CD14-positive monocyte (primary cell): ENCODE measurements around the gene RPL38. TPM values are rescaled to one million over a fixed set of nuclear protein-coding genes. Genes with fewer than 3 reads are reported as not detected.

ENCODE experiments used
- DNase-seq, 3 donors: peaks; one replicate each; pipeline ENCODE4 v3.0.0-alpha.2; 2011 to 2022
- H2AFZ ChIP-seq: 2 replicates; pipeline ENCODE4 v1.6.0; 2012; ENCODE audit warnings: mild to moderate bottlenecking, low read depth, low read length, inconsistent platforms; ENCODE audit not compliant: insufficient read depth, poor library complexity, severe bottlenecking
- H3K27ac ChIP-seq, 2 donors: 1 replicate in 1 of 2; 2 replicates in 1 of 2; pipeline ENCODE4 v1.5.1; 2012 to 2013; ENCODE audit warnings: low read length in 2 of 2, control low read depth in 1 of 2, inconsistent platforms in 1 of 2, low read depth in 1 of 2, mild to moderate bottlenecking in 1 of 2
- H3K27me3 ChIP-seq, 2 donors: one replicate each; pipeline versions ENCODE4 v1.6.0 to v1.6.1; 2011 to 2013; ENCODE audit warnings: low read length in 2 of 2; ENCODE audit not compliant: control insufficient read depth in 2 of 2, insufficient read depth in 2 of 2
- H3K36me3 ChIP-seq, 2 donors: replicated peaks in 1 of 2; 1 replicate in 1 of 2; 2 replicates in 1 of 2; pipeline versions ENCODE4 v1.5.1 to v1.6.1; 2012 to 2013; ENCODE audit warnings: low read length in 2 of 2, control low read depth in 1 of 2, inconsistent platforms in 1 of 2, mild to moderate bottlenecking in 1 of 2; ENCODE audit not compliant: insufficient read depth in 2 of 2, control insufficient read depth in 1 of 2
- H3K4me1 ChIP-seq, 2 donors: 1 replicate in 1 of 2; 2 replicates in 1 of 2; pipeline versions ENCODE4 v1.5.1 to v1.6.1; 2012 to 2013; ENCODE audit warnings: low read length in 2 of 2, control low read depth in 1 of 2, inconsistent platforms in 1 of 2, mild to moderate bottlenecking in 1 of 2, moderate library complexity in 1 of 2; ENCODE audit not compliant: insufficient read depth in 2 of 2, control insufficient read depth in 1 of 2
- H3K4me2 ChIP-seq: replicated peaks from 2 replicates; pipeline ENCODE3; 2012; ENCODE audit warnings: low read length, moderate library complexity, mild to moderate bottlenecking; ENCODE audit not compliant: poor library complexity, severe bottlenecking; ENCODE audit errors: extremely low read depth
- H3K4me3 ChIP-seq, 3 experiments: fragments of 200-600 bp in 1 of 3; sonication (generic) in 1 of 3; replicated peaks in 1 of 3; 1 replicate in 2 of 3; 2 replicates in 1 of 3; pipeline ENCODE4 v1.5.1; 2011 to 2013; ENCODE audit warnings: low read length in 3 of 3, mild to moderate bottlenecking in 3 of 3, control low read depth in 2 of 3, low read depth in 2 of 3, inconsistent platforms in 1 of 3, moderate library complexity in 1 of 3
- H3K79me2 ChIP-seq: 2 replicates; pipeline ENCODE4 v1.6.0; 2012; ENCODE audit warnings: mild to moderate bottlenecking, control low read depth, inconsistent platforms, low read length, moderate library complexity; ENCODE audit not compliant: insufficient read depth
- H3K9ac ChIP-seq: 2 replicates; pipeline ENCODE4 v1.6.0; 2017; ENCODE audit warnings: low read length, mild to moderate bottlenecking; ENCODE audit not compliant: insufficient read depth, poor library complexity, severe bottlenecking
- H3K9me3 ChIP-seq, 2 donors: replicated peaks in 1 of 2; 1 replicate in 1 of 2; 2 replicates in 1 of 2; pipeline versions ENCODE4 v1.5.1 to v1.6.1; 2012 to 2013; ENCODE audit warnings: low read length in 2 of 2, control low read depth in 1 of 2; ENCODE audit not compliant: control insufficient read depth in 1 of 2, insufficient read depth in 1 of 2
- H4K20me1 ChIP-seq: 2 replicates; pipeline ENCODE4 v1.6.0; 2012; ENCODE audit warnings: mild to moderate bottlenecking, low read length, control low read depth, moderate library complexity; ENCODE audit not compliant: insufficient read depth
- H3K27ac Mint-ChIP-seq, 7 donors: one replicate each; pipeline ENCODE4 v1.8.0; 2020; ENCODE audit warnings: mild to moderate bottlenecking in 7 of 7, mixed read lengths in 7 of 7, moderate library complexity in 6 of 7, inconsistent platforms in 2 of 7
- H3K27me3 Mint-ChIP-seq, 3 donors: one replicate each; pipeline ENCODE4 v1.8.0; 2021 to 2022; ENCODE audit warnings: low read depth in 3 of 3, mild to moderate bottlenecking in 3 of 3, mixed read lengths in 3 of 3, moderate library complexity in 3 of 3, inconsistent platforms in 1 of 3
- H3K36me3 Mint-ChIP-seq, 2 donors: one replicate each; pipeline ENCODE4 v1.8.0; 2020; ENCODE audit warnings: mixed read lengths in 2 of 2, inconsistent platforms in 1 of 2, mild to moderate bottlenecking in 1 of 2
- H3K4me1 Mint-ChIP-seq: one replicate; pipeline ENCODE4 v1.8.0; 2020; ENCODE audit warnings: mild to moderate bottlenecking, mixed read lengths
- H3K4me3 Mint-ChIP-seq, 2 donors: one replicate each; pipeline ENCODE4 v1.8.0; 2020; ENCODE audit warnings: mild to moderate bottlenecking in 2 of 2, mixed read lengths in 2 of 2, moderate library complexity in 1 of 2
- H3K9me3 Mint-ChIP-seq, 7 donors: one replicate each; pipeline ENCODE4 v1.8.0; 2020 to 2022; ENCODE audit warnings: mixed read lengths in 7 of 7, mild to moderate bottlenecking in 6 of 7, moderate library complexity in 6 of 7, inconsistent platforms in 2 of 7
- CTCF ChIP-seq: fragments of 200-600 bp; IDR thresholded peaks from one replicate; pipeline ENCODE4 v1.8.0; 2022; ENCODE audit warnings: antibody characterized with exemption, mild to moderate bottlenecking
- WGBS: methylation state at CpG from one replicate; pipeline ENCODE4 v1.1.5; 2013; ENCODE audit warnings: missing lambda C conversion rate; ENCODE audit not compliant: insufficient coverage; 5-methylcytosine and 5-hydroxymethylcytosine counted together
- intact Hi-C, 2 donors: fragments of 100-400 bp; cut with micrococcal nuclease; formaldehyde crosslinking; loops; one replicate each; pipeline versions ENCODE4 v1.15.0 to v1.15.1; 2023
- polyA plus RNA-seq, 3 donors: library from polyadenylated mRNA; depleted of rRNA in 1 of 3; unstranded in 2 of 3; stranded (reverse) in 1 of 3; fragments of 300-500 nt in 2 of 3; fragments of >200 nt in 1 of 3; fragmentation: Illumina TruSeq in 2 of 3; gene quantifications; 1 replicate in 2 of 3; 2 replicates in 1 of 3; pipeline ENCODE4 v1.2.3, GENCODE V29; 2012 to 2021

The RPL38 gene
- polyA plus RNA-seq, 3 donors: 379 to 1,070 (median 919) TPM

- Mint-ChIP-seq H3K36me3 (no peaks in the 10 kb centered on the region), H3K4me1 (no peaks in the 10 kb centered on the region), H3K9me3 (peaks cover 0 to 4% (median 3%) of the 10 kb centered on the region in 7 donors), H3K4me3 (no peak overlapping the region), H3K27me3 (peaks cover 5 to 14% (median 6%) of the 10 kb centered on the region in 3 donors), H3K27ac (no peak overlapping the region)
- Histone ChIP-seq H3K4me1 (no peaks in the 10 kb centered on the region), H3K4me2 (no peak overlapping the region), H3K9me3 (no peaks in the 10 kb centered on the region), H3K9ac (no peak overlapping the region), H3K27me3 (no peaks in the 10 kb centered on the region), H3K27ac (no peak overlapping the region), H3K36me3 (no peaks in the 10 kb centered on the region), H4K20me1 (no peaks in the 10 kb centered on the region), H3K4me3 (no peak overlapping the region), H3K79me2 (no peaks in the 10 kb centered on the region), H2AFZ (no peak overlapping the region)
- DNase-seq: no peak
- intact Hi-C loops: no loop called here
- TF ChIP-seq CTCF: no peak
- no CpG with 5 or more reads among the region's 4 CpGs for WGBS
Observed at GRCh38 chr17:74181341-74181740, 22.1 kb upstream of the RPL38 start.

- no peaks in the 10 kb centered on the region for H3K27me3 ChIP-seq
- DNase-seq: no peak
Observed at GRCh38 chr17:74182041-74182723, 21.3 kb upstream of the RPL38 start.

More at GRCh38 chr17:74182041-74182723, 21.3 kb upstream of the RPL38 start:
- Histone ChIP-seq H3K9ac (no peak overlapping the region), H2AFZ (no peak overlapping the region), H4K20me1 (no peaks in the 10 kb centered on the region), H3K4me2 (no peak overlapping the region), H3K9me3 (no peaks in the 10 kb centered on the region), H3K36me3 (no peaks in the 10 kb centered on the region), H3K4me1 (no peaks in the 10 kb centered on the region), H3K79me2 (no peaks in the 10 kb centered on the region), H3K27ac (no peak overlapping the region), H3K4me3 (no peak overlapping the region)
- WGBS: 90% methylated on average over 10 of the region's 17 CpGs
- Mint-ChIP-seq H3K27me3 (peaks cover 3 to 9% (median 4%) of the 10 kb centered on the region in 3 donors), H3K4me3 (no peak overlapping the region), H3K27ac (no peak overlapping the region), H3K36me3 (no peaks in the 10 kb centered on the region), H3K4me1 (no peaks in the 10 kb centered on the region), H3K9me3 (peaks cover 0 to 4% (median 3%) of the 10 kb centered on the region in 7 donors)
- TF ChIP-seq CTCF: no peak
- intact Hi-C loops: no loop called here
